Astrocyte (in vitro differentiated cells and primary cell): ENCODE measurements around the gene PLXDC2. TPM values are rescaled to one million over a fixed set of nuclear protein-coding genes. Genes with fewer than 3 reads are reported as not detected.

Experiments used
- DNase-seq: peaks from one replicate; pipeline ENCODE4 v3.0.0-alpha.2; 2010; ENCODE audit warnings: low read depth
- FAIRE-seq: peaks from 2 replicates; lab custom pipeline; 2011; peaks lifted over from hg19 to GRCh38; lab: Jason Lieb, UNC
- H2AFZ ChIP-seq: 2 replicates; pipeline ENCODE4 v1.6.0; 2012; ENCODE audit warnings: low read depth, low read length, inconsistent platforms
- H3K27ac ChIP-seq: 2 replicates; pipeline ENCODE4 v1.5.1; 2011; ENCODE audit warnings: low read depth, low read length, inconsistent platforms
- H3K27me3 ChIP-seq: 2 replicates; pipeline ENCODE4 v1.6.0; 2011; ENCODE audit warnings: low read length, inconsistent platforms; ENCODE audit not compliant: insufficient read depth
- H3K36me3 ChIP-seq: 2 replicates; pipeline ENCODE4 v1.5.1; 2011; ENCODE audit warnings: low read length, inconsistent platforms; ENCODE audit not compliant: insufficient read depth
- H3K4me1 ChIP-seq: 2 replicates; pipeline ENCODE4 v1.5.1; 2011; ENCODE audit warnings: low read length, inconsistent platforms; ENCODE audit not compliant: insufficient read depth
- H3K4me2 ChIP-seq: 2 replicates; pipeline ENCODE4 v1.6.0; 2012; ENCODE audit warnings: low read length, inconsistent platforms
- H3K4me3 ChIP-seq: 2 replicates; pipeline ENCODE4 v1.5.1; 2011; ENCODE audit warnings: low read depth, mild to moderate bottlenecking, low read length, inconsistent platforms; ENCODE audit not compliant: insufficient read depth
- H3K79me2 ChIP-seq: 2 replicates; pipeline ENCODE4 v1.6.0; 2012; ENCODE audit warnings: mild to moderate bottlenecking, low read length, inconsistent platforms; ENCODE audit not compliant: insufficient read depth
- H3K9ac ChIP-seq: 2 replicates; pipeline ENCODE4 v1.6.0; 2012; ENCODE audit warnings: mild to moderate bottlenecking, low read length, inconsistent platforms
- H3K9me3 ChIP-seq: 2 replicates; pipeline ENCODE4 v1.5.1; 2012; ENCODE audit warnings: low read depth, mild to moderate bottlenecking, low read length, inconsistent platforms; ENCODE audit not compliant: insufficient read depth
- H4K20me1 ChIP-seq: 2 replicates; pipeline ENCODE4 v1.6.0; 2012; ENCODE audit warnings: low read length, inconsistent platforms; ENCODE audit not compliant: insufficient read depth
- H3K27ac Mint-ChIP-seq: one replicate; pipeline ENCODE4 v1.8.0; 2021; ENCODE audit warnings: mild to moderate bottlenecking, mixed read lengths; ENCODE audit not compliant: unreplicated experiment
- H3K27me3 Mint-ChIP-seq: one replicate; pipeline ENCODE4 v1.8.0; 2021; ENCODE audit warnings: low read depth, mixed read lengths; ENCODE audit not compliant: unreplicated experiment
- H3K36me3 Mint-ChIP-seq: one replicate; pipeline ENCODE4 v1.8.0; 2021; ENCODE audit warnings: low read depth, mixed read lengths; ENCODE audit not compliant: unreplicated experiment
- H3K4me1 Mint-ChIP-seq: one replicate; pipeline ENCODE4 v1.8.0; 2021; ENCODE audit warnings: low read depth, mixed read lengths; ENCODE audit not compliant: unreplicated experiment
- H3K4me3 Mint-ChIP-seq: one replicate; pipeline ENCODE4 v1.8.0; 2021; ENCODE audit warnings: mild to moderate bottlenecking, moderate library complexity, mixed read lengths; ENCODE audit not compliant: unreplicated experiment
- H3K9me3 Mint-ChIP-seq: one replicate; pipeline ENCODE4 v1.8.0; 2021; ENCODE audit warnings: mild to moderate bottlenecking, mixed read lengths; ENCODE audit not compliant: unreplicated experiment
- EZH2 ChIP-seq: IDR thresholded peaks from 2 replicates; pipeline ENCODE4 v1.6.1; 2012; ENCODE audit warnings: mild to moderate bottlenecking, low read length, inconsistent platforms; ENCODE audit not compliant: insufficient read depth
- total RNA-seq: library from RNA; stranded (reverse); gene quantifications from 2 replicates; pipeline ENCODE4 v1.2.1, GENCODE V29; 2021
- TF ChIP-seq, protein P1 (sequence below): IDR thresholded peaks from 2 replicates; pipeline ENCODE4 v1.5.1; 2011; ENCODE audit warnings: low read depth, mild to moderate bottlenecking, inconsistent platforms, low read length, moderate library complexity; ENCODE audit not compliant: insufficient read depth

The PLXDC2 gene
- total RNA-seq, 1 donor from 2014 or later: 36.1 TPM

DNA sequence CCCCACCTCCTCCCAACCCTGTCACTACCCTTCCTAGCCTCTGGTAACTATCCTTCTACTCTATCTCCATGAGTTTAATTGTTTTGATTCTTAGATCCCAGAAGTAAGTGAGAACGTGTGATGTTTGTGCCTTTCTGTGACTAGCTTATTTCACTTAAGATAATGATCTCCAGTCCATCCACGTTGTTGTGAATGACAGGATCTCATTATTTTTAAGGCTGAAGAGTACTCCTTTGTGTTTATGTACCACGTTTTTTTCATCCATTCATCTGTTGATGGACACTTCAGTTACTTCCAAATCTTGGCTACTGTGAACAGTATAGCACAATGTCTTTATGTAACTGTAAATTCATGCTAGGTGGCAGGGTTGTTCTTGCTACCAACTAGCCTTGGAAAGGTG is 461.6 kb downstream of the PLXDC2 start:
- Histone ChIP-seq H3K27me3 (no peaks in the 10 kb centered on the region), H3K9ac (no peak overlapping the region), H2AFZ (no peak overlapping the region), H3K36me3 (no peaks in the 10 kb centered on the region), H3K9me3 (no peaks in the 10 kb centered on the region), H3K79me2 (no peaks in the 10 kb centered on the region), H3K4me2 (no peak overlapping the region), H3K4me3 (no peak overlapping the region), H4K20me1 (no peaks in the 10 kb centered on the region), H3K4me1 (peaks cover 3% of the 10 kb centered on the region), H3K27ac (no peak overlapping the region)
- TF ChIP-seq EZH2: no peak
- TF ChIP-seq, protein P1, sequence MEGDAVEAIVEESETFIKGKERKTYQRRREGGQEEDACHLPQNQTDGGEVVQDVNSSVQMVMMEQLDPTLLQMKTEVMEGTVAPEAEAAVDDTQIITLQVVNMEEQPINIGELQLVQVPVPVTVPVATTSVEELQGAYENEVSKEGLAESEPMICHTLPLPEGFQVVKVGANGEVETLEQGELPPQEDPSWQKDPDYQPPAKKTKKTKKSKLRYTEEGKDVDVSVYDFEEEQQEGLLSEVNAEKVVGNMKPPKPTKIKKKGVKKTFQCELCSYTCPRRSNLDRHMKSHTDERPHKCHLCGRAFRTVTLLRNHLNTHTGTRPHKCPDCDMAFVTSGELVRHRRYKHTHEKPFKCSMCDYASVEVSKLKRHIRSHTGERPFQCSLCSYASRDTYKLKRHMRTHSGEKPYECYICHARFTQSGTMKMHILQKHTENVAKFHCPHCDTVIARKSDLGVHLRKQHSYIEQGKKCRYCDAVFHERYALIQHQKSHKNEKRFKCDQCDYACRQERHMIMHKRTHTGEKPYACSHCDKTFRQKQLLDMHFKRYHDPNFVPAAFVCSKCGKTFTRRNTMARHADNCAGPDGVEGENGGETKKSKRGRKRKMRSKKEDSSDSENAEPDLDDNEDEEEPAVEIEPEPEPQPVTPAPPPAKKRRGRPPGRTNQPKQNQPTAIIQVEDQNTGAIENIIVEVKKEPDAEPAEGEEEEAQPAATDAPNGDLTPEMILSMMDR: no peak
- DNase-seq (no peak), FAIRE-seq (peak; percentile 54)
- H3K27me3 Mint-ChIP-seq: no peaks in the 10 kb centered on the region
- H3K9me3 Mint-ChIP-seq: no peaks in the 10 kb centered on the region
- no peak overlapping the region for H3K4me3 Mint-ChIP-seq
- H3K4me1 Mint-ChIP-seq: peaks cover 5% of the 10 kb centered on the region
- H3K36me3 Mint-ChIP-seq: peaks cover 3% of the 10 kb centered on the region
- no peak overlapping the region for H3K27ac Mint-ChIP-seq

DNA sequence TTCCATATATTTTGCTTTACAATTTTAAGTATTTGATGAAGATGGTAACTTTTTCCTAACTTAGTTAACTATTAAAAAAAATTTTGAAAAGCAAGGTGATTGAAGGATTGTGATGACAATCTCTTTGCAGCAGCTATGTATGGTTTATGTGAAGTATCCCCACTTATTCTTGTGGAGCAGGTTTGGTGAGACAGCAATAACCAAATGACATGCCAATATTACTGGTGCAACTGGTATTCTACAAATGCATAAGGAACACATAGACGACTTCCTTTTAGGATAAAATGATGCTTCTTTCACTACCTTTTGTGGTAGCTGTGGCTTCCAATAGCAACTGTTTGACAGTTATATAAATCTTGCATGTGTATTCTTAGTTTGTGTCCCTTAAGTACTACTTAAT is 465.3 kb downstream of the PLXDC2 start:
- Histone ChIP-seq H3K9me3 (no peaks in the 10 kb centered on the region), H3K4me1 (no peaks in the 10 kb centered on the region), H3K27ac (no peak overlapping the region), H3K36me3 (no peaks in the 10 kb centered on the region), H4K20me1 (no peaks in the 10 kb centered on the region), H3K79me2 (no peaks in the 10 kb centered on the region), H3K27me3 (no peaks in the 10 kb centered on the region), H3K4me2 (no peak overlapping the region), H2AFZ (no peak overlapping the region), H3K9ac (no peak overlapping the region), H3K4me3 (no peak overlapping the region)
- no peak for FAIRE-seq
- Mint-ChIP-seq H3K36me3 (peaks cover 3% of the 10 kb centered on the region), H3K9me3 (no peaks in the 10 kb centered on the region), H3K27me3 (no peaks in the 10 kb centered on the region), H3K27ac (no peak overlapping the region), H3K4me1 (no peaks in the 10 kb centered on the region), H3K4me3 (no peak overlapping the region)
- no peak for TF ChIP-seq EZH2
- TF ChIP-seq, protein P1: no peak
- no peak for DNase-seq

DNA sequence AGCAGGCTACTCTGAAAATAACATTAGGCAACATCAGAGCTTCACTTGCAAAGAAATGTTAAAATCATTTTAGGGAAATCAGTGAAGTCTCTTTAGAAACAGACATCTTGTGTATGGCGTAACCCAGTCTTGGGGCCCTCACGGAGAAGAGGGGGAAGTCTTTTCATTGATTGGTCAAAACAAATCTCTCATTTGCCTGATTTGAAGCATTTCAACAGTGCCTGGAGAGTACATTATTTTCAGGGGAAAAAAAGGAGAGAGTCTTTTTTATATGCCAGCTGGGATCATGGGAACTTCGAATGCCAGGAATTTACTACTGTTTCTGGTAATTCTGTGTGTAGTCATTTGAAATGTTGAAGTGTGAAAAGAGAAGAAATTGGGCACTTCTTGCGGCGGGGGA is 471.4 kb downstream of the PLXDC2 start:
- TF ChIP-seq EZH2: no peak
- TF ChIP-seq, protein P1: no peak
- Mint-ChIP-seq H3K4me1 (no peaks in the 10 kb centered on the region), H3K36me3 (no peaks in the 10 kb centered on the region), H3K9me3 (peaks cover 3% of the 10 kb centered on the region), H3K27me3 (no peaks in the 10 kb centered on the region), H3K27ac (no peak overlapping the region), H3K4me3 (no peak overlapping the region)
- H3K4me1 ChIP-seq: no peaks in the 10 kb centered on the region
- H2AFZ ChIP-seq: no peak overlapping the region
- no peak overlapping the region for H3K4me3 ChIP-seq
- no peaks in the 10 kb centered on the region for H3K79me2 ChIP-seq
- FAIRE-seq: no peak
- no peak overlapping the region for H3K9ac ChIP-seq
- no peak for DNase-seq
- no peaks in the 10 kb centered on the region for H3K9me3 ChIP-seq
- no peaks in the 10 kb centered on the region for H3K36me3 ChIP-seq
- H3K27ac ChIP-seq: no peak overlapping the region
- no peak overlapping the region for H3K4me2 ChIP-seq
- H4K20me1 ChIP-seq: no peaks in the 10 kb centered on the region
- H3K27me3 ChIP-seq: no peaks in the 10 kb centered on the region
